ENCODE results near the gene FKBP9. TPM values are rescaled to one million over a fixed set of nuclear protein-coding genes. Genes with fewer than 3 reads are reported as not detected.

Gene FKBP9
- polyA plus RNA-seq, 4 donors = 135 to 157 (median 150) TPM

DNA sequence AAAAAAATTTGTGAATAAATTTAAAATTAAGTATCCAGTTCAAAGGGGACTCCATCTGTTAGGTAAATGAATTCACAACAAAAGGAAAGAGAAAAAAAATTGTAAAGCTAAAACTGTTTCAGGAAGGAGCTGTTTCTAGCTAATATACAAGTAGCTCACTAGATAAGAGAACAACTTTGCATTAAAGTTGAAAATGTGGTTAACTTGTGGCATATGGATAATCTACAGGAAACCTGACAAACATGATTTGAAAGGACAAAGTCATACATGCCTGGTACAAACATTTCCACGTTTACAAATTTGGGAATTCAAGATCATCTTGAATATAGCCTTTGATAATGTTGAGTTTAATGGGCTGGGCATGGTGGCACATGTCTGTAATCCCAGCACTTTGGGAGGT is 96.5 kb downstream of the FKBP9 start:
- DNase-seq (ENCODE audit: low read depth in 4 of 4, low spot score in 3 of 4) = no peak

DNA sequence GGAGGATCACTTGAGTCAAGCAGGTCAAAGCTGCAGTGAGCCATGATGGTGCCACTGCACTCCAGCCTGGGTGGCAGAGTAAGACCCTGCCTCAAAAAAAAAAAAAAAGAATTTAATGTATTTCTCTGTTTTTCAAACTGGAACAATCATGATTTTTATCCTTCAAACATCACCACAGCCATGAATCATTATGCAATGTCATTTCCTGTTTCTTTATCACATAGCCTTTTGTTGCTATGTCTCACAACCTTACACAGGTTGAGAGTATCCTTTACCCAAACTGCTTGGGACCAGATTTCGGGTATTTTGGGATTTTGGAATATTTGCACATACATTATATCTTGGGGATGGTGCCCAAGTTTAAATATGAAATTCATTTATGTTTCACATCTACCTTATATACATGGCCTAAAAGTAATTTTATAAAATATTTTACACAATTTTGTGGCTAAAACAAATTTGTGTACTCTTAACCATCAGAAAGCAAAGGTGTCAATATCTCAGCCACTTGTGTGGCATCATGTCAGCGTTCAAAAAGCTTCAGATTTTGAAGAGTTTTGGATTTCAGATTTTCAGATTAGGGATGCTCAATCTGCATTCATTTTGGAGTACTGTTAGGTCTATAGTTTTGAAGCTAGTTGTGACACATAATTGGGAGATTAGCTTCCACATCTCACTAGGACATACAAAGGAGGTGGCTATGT is 97.2 kb downstream of the FKBP9 start:
- DNase-seq (ENCODE audit: low read depth in 4 of 4, low spot score in 3 of 4) = no peak

DNA sequence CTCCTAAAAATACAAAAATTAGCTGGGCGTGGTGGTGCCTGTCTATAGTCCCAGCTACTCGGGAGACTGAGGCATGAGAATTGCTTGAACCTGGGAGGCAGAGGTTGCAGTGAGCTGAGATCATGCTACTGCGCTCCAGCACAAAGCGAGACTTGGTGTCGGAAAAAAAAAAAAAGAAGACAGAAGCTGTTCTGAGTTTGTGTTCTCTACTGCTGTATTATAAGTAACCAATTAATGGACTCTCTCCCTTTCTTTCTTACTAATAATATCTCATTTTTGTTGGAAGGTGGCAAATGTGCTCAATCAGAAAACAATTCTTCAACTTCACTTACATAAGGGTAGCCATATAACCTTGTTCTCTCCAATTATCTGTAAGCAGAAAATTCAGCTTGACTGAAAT is 97.9 kb downstream of the FKBP9 start:
- DNase-seq (ENCODE audit: low read depth in 4 of 4, low spot score in 3 of 4) = no peak

Other genes with a start within 250 kb of the FKBP9 start
- 10 to 100 TPM; 47.1 to 66.1 (median 60.6) TPM for gene KBTBD2, start 65.7 kb upstream of the FKBP9 start, polyA plus RNA-seq (ENCODE audit: insufficient read length in 4 of 4)
- gene NT5C3A, start 105.3 kb downstream of the FKBP9 start, polyA plus RNA-seq (ENCODE audit: insufficient read length in 4 of 4) = 10 to 100 TPM; 32.5 to 39.9 (median 36.5) TPM
- gene RP9, start 152.0 kb downstream of the FKBP9 start, polyA plus RNA-seq (ENCODE audit: insufficient read length in 4 of 4) = 10 to 100 TPM; 23.9 to 30.0 (median 27.1) TPM
- 10 to 100 TPM; 15.1 to 17.9 (median 16.9) TPM for gene BBS9, start 172.1 kb downstream of the FKBP9 start, polyA plus RNA-seq (ENCODE audit: insufficient read length in 4 of 4)